Prostate gland (tissue), 2 donors: ENCODE measurements around the gene CCR2. TPM values are rescaled to one million over a fixed set of nuclear protein-coding genes. Genes with fewer than 3 reads are reported as not detected.

Experiments used
- DNase-seq: peaks from one replicate; pipeline ENCODE4 v3.0.0-alpha.2; 2019; ENCODE audit warnings: low spot score
- H3K27ac ChIP-seq, 2 donors: fragments of 200-600 bp; sonication (generic); 2 replicates each; pipeline ENCODE4 v1.5.1; 2017 to 2019
- H3K27me3 ChIP-seq: fragments of 200-600 bp; sonication (generic); replicated peaks from 2 replicates; pipeline ENCODE4 v1.5.1; 2019; ENCODE audit not compliant: insufficient read depth
- H3K36me3 ChIP-seq, 2 donors: fragments of 200-600 bp; sonication (generic); 1 replicate in 1 of 2; 2 replicates in 1 of 2; pipeline versions ENCODE4 v1.5.1 to v1.8.1; 2017 to 2019
- H3K4me1 ChIP-seq: fragments of 200-600 bp; sonication (generic); replicated peaks from 2 replicates; pipeline ENCODE4 v1.5.1; 2019
- H3K4me3 ChIP-seq, 2 donors: fragments of 200-600 bp; sonication (generic); 2 replicates each; pipeline ENCODE4 v1.5.1; 2017 to 2019
- H3K9me3 ChIP-seq: fragments of 200-600 bp; sonication (generic); 2 replicates; pipeline ENCODE4 v1.5.1; 2017
- CTCF ChIP-seq, 4 experiments: fragments of 200-600 bp in 2 of 4; fragments of 450-650 bp in 2 of 4; sonication (generic) in 2 of 4; IDR thresholded peaks; 1 replicate in 3 of 4; 2 replicates in 1 of 4; pipeline ENCODE4 v1.5.1; 2016 to 2019; ENCODE audit warnings: antibody characterized with exemption in 4 of 4, mild to moderate bottlenecking in 2 of 4, moderate library complexity in 2 of 4
- POLR2A ChIP-seq: fragments of 450-650 bp; IDR thresholded peaks from one replicate; pipeline ENCODE4 v1.6.1; 2016; ENCODE audit warnings: antibody characterized with exemption, mild to moderate bottlenecking
- POLR2AphosphoS5 ChIP-seq: sonication (generic); formaldehyde crosslinking; IDR thresholded peaks from one replicate; pipeline ENCODE4 v1.6.1; 2017; ENCODE audit warnings: antibody characterized with exemption
- WGBS: methylation state at CpG from one replicate; pipeline ENCODE4 v1.1.5; 2018; 5-methylcytosine and 5-hydroxymethylcytosine counted together
- intact Hi-C: fragments of 100-400 bp; cut with DNase I; formaldehyde crosslinking; loops from one replicate; pipeline ENCODE4 v1.14.2; 2022
- total RNA-seq, 2 donors: library from RNA; depleted of rRNA; stranded (reverse); fragments of >200 nt; gene quantifications; one replicate each; pipeline ENCODE4 v1.1.0, GENCODE V29; 2016

Gene CCR2
- total RNA-seq, 2 donors from 2014 or later: 1.0 to 6.5 TPM

DNA sequence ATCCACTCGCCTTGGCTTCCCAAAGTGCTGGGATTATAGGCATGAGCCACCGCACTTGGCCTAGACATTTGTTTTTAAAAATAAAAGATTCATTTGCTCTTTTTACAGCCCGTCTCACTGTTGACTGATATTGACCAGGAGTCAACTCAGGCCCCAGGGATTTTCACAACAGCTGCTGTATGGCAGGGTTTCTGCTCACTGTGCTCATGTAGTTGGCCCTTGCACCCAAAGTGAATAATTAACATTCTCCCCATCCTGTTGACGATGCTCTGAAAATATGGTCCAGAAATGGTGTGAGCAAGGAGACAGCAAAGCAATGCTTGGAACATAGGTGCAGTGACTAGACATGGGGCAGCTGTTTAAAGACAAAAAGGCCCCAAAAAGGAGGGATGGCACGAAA is 13.9 kb downstream of the CCR2 start:
- DNase-seq: no peak
- no peak for TF ChIP-seq POLR2AphosphoS5
- TF ChIP-seq CTCF (IDR thresholded peaks at IDR 0.05): no peak
- no peak for TF ChIP-seq POLR2A
- H3K4me3 ChIP-seq: no peak overlapping the region
- no peaks in the 10 kb centered on the region for H3K9me3 ChIP-seq
- H3K27me3 ChIP-seq: no peaks in the 10 kb centered on the region
- no peaks in the 10 kb centered on the region for H3K4me1 ChIP-seq
- WGBS: 95% methylated on average over 5 of the region's 5 CpGs
- H3K27ac ChIP-seq: no peak overlapping the region
- H3K36me3 ChIP-seq: no peaks in the 10 kb centered on the region
- intact Hi-C loops: no loop called here

GRCh38 chr3:46368569-46368968 is 14.7 kb downstream of the CCR2 start:
- H3K9me3 ChIP-seq: no peaks in the 10 kb centered on the region
- no peaks in the 10 kb centered on the region for H3K36me3 ChIP-seq
- H3K27me3 ChIP-seq: no peaks in the 10 kb centered on the region
- intact Hi-C loops: no loop called here
- WGBS: 80% methylated on average over 7 of the region's 7 CpGs
- no peak for DNase-seq
- TF ChIP-seq POLR2A (no peak), CTCF (IDR thresholded peaks at IDR 0.05) (peak in 2 of 4 experiments; percentile 15 to 23)
- H3K4me3 ChIP-seq: no peak overlapping the region
- H3K4me1 ChIP-seq: no peaks in the 10 kb centered on the region
- H3K27ac ChIP-seq: no peak overlapping the region

DNA sequence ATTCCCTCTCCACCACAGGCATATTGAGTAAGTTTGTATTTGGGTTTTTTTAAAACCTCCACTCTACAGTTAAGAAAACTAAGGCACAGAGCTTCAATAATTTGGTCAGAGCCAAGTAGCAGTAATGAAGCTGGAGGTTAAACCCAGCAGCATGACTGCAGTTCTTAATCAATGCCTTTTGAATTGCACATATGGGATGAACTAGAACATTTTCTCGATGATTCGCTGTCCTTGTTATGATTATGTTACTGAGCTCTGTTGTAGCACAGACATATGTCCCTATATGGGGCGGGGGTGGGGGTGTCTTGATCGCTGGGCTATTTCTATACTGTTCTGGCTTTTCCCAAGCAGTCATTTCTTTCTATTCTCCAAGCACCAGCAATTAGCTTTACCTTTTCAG is 15.2 kb downstream of the CCR2 start:
- intact Hi-C loops: no loop called here
- TF ChIP-seq POLR2A (no peak), CTCF (IDR thresholded peaks at IDR 0.05) (no peak), POLR2AphosphoS5 (no peak)
- Histone ChIP-seq H3K36me3 (no peaks in the 10 kb centered on the region), H3K27me3 (no peaks in the 10 kb centered on the region), H3K9me3 (no peaks in the 10 kb centered on the region), H3K27ac (no peak overlapping the region), H3K4me3 (no peak overlapping the region), H3K4me1 (no peaks in the 10 kb centered on the region)
- 80% methylated on average over 4 of the region's 4 CpGs for WGBS
- no peak for DNase-seq

DNA sequence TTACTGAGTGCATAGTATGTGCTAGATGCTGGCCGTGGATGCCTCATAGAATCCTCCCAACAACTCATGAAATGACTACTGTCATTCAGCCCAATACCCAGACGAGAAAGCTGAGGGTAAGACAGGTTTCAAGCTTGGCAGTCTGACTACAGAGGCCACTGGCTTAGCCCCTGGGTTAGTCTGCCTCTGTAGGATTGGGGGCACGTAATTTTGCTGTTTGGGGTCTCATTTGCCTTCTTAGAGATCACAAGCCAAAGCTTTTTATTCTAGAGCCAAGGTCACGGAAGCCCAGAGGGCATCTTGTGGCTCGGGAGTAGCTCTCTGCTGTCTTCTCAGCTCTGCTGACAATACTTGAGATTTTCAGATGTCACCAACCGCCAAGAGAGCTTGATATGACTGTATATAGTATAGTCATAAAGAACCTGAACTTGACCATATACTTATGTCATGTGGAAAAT is 15.8 kb downstream of the CCR2 start:
- no peak for DNase-seq
- no peak for TF ChIP-seq POLR2AphosphoS5
- no peak for TF ChIP-seq POLR2A
- no peak for TF ChIP-seq CTCF (IDR thresholded peaks at IDR 0.05)
- no peak overlapping the region for H3K27ac ChIP-seq
- no peaks in the 10 kb centered on the region for H3K4me1 ChIP-seq
- H3K9me3 ChIP-seq: no peaks in the 10 kb centered on the region
- intact Hi-C loops: no loop called here
- H3K27me3 ChIP-seq: no peaks in the 10 kb centered on the region
- no peak overlapping the region for H3K4me3 ChIP-seq
- no peaks in the 10 kb centered on the region for H3K36me3 ChIP-seq
- 73% methylated on average over 6 of the region's 6 CpGs for WGBS

- no peaks in the 10 kb centered on the region for H3K36me3 ChIP-seq
- H3K9me3 ChIP-seq: no peaks in the 10 kb centered on the region
- no peaks in the 10 kb centered on the region for H3K4me1 ChIP-seq
- intact Hi-C loops: no loop called here
- TF ChIP-seq CTCF (IDR thresholded peaks at IDR 0.05) (no peak), POLR2AphosphoS5 (no peak), POLR2A (no peak)
- 33% methylated on average over 5 of the region's 5 CpGs for WGBS
- no peak for DNase-seq
- no peaks in the 10 kb centered on the region for H3K27me3 ChIP-seq
- no peak within 1 kb of the TSS for H3K4me3 ChIP-seq
- no peak within 1 kb of the TSS for H3K27ac ChIP-seq
Measured at GRCh38 chr3:46370839-46371518, 17.1 kb downstream of the CCR2 start, which contains the start of gene CCR5. TSS of gene CCR5 (plus strand) at chr3:46370946. CDS start at chr3:46372903, 1,957 bp downstream.
